Calu3 (cell line): Measurements from ENCODE around the gene HPN. TPM values are rescaled to one million over a fixed set of nuclear protein-coding genes. Genes with fewer than 3 reads are reported as not detected.

Source experiments
- BruUV-seq: library from RNA; stranded (reverse); fragments of 400-500 nt; replicated peaks from 2 replicates; lab custom pipeline; 2021; lab: Mats Ljungman, UMichigan
- CTCF ChIA-PET: fragments of 300-600 bp; sonication (Branson Sonifier 250); formaldehyde crosslinking; loops from one replicate; lab custom pipeline; 2022; ENCODE audit warnings: antibody characterized with exemption; lab: Charles Lee
- DNase-seq: peaks from one replicate; pipeline ENCODE4 v3.0.0; 2022
- H3K27ac Mint-ChIP-seq: one replicate; pipeline ENCODE4 v1.8.0; 2022; ENCODE audit warnings: mixed read lengths; ENCODE audit not compliant: unreplicated experiment
- H3K27me3 Mint-ChIP-seq: one replicate; pipeline ENCODE4 v1.8.0; 2022; ENCODE audit warnings: mixed read lengths; ENCODE audit not compliant: unreplicated experiment
- H3K36me3 Mint-ChIP-seq: one replicate; pipeline ENCODE4 v1.8.0; 2022; ENCODE audit warnings: mild to moderate bottlenecking, moderate library complexity, mixed read lengths; ENCODE audit not compliant: insufficient read depth, unreplicated experiment
- H3K4me1 Mint-ChIP-seq: one replicate; pipeline ENCODE4 v1.8.0; 2022; ENCODE audit warnings: mild to moderate bottlenecking, low read depth, mixed read lengths; ENCODE audit not compliant: unreplicated experiment
- H3K4me3 Mint-ChIP-seq: one replicate; pipeline ENCODE4 v1.8.0; 2022; ENCODE audit warnings: mild to moderate bottlenecking, low read depth, moderate library complexity, mixed read lengths; ENCODE audit not compliant: unreplicated experiment
- H3K9me3 Mint-ChIP-seq: one replicate; pipeline ENCODE4 v1.8.0; 2022; ENCODE audit warnings: low read depth, mixed read lengths; ENCODE audit not compliant: unreplicated experiment
- CTCF ChIP-seq: fragments of 200-600 bp; IDR thresholded peaks from one replicate; pipeline ENCODE4 v1.8.0; 2022; ENCODE audit warnings: antibody characterized with exemption; ENCODE audit not compliant: unreplicated experiment
- intact Hi-C: fragments of 100-400 bp; cut with micrococcal nuclease; formaldehyde crosslinking; loops from one replicate; pipeline ENCODE4 v1.10.0; 2022; ENCODE audit not compliant: unreplicated experiment
- total RNA-seq: library from RNA; stranded (reverse); gene quantifications from 2 replicates; pipeline ENCODE4 v1.2.3, GENCODE V29; 2022

The HPN gene
- total RNA-seq, 1 experiment from 2014 or later: 1.4 TPM

GRCh38 chr19:35063940-35064818 is 22.7 kb downstream of the HPN start:
- no peaks in the 10 kb centered on the region for H3K27me3 Mint-ChIP-seq
- BruUV-seq: no TSS peak
- H3K4me3 Mint-ChIP-seq: no peak overlapping the region
- CTCF ChIA-PET: interaction anchor here (0.6 to 1.0 kb wide), 4 partner anchors 77 to 410 kb away, joined by 3 to 6 read pairs (median 5); no protein-coding TSS in a partner anchor
- H3K36me3 Mint-ChIP-seq: no peaks in the 10 kb centered on the region
- no peaks in the 10 kb centered on the region for H3K9me3 Mint-ChIP-seq
- intact Hi-C loops: loop anchor here (10.0 kb wide), 1 partner anchor 151 kb away; no protein-coding TSS in a partner anchor
- peak overlapping the region; percentile 30 for H3K27ac Mint-ChIP-seq
- peaks cover 30% of the 10 kb centered on the region for H3K4me1 Mint-ChIP-seq
- no peak for TF ChIP-seq CTCF
- peak; percentile 36 for DNase-seq

- no peaks in the 10 kb centered on the region for H3K36me3 Mint-ChIP-seq
- DNase-seq: no peak
- no peak for TF ChIP-seq CTCF
- H3K4me3 Mint-ChIP-seq: no peak overlapping the region
- intact Hi-C loops: loop anchor here (10.0 kb wide), 1 partner anchor 149 kb away; no protein-coding TSS in a partner anchor
- no peaks in the 10 kb centered on the region for H3K9me3 Mint-ChIP-seq
- CTCF ChIA-PET: interaction anchor here (0.7 to 0.9 kb wide), 2 partner anchors 76 to 221 kb away, joined by 3 read pairs; no protein-coding TSS in a partner anchor
- no peaks in the 10 kb centered on the region for H3K27me3 Mint-ChIP-seq
- no TSS peak for BruUV-seq
- peaks cover 34% of the 10 kb centered on the region for H3K4me1 Mint-ChIP-seq
- H3K27ac Mint-ChIP-seq: no peak overlapping the region
Measured at GRCh38 chr19:35065574-35065973, 24.1 kb downstream of the HPN start.

GRCh38 chr19:35066121-35066520 is 24.6 kb downstream of the HPN start:
- H3K4me1 Mint-ChIP-seq: peaks cover 34% of the 10 kb centered on the region
- no peaks in the 10 kb centered on the region for H3K9me3 Mint-ChIP-seq
- H3K27ac Mint-ChIP-seq: no peak overlapping the region
- intact Hi-C loops: loop anchor here (10.0 kb wide), 1 partner anchor 149 kb away; no protein-coding TSS in a partner anchor
- no TSS peak for BruUV-seq
- TF ChIP-seq CTCF: no peak
- H3K4me3 Mint-ChIP-seq: no peak overlapping the region
- no peaks in the 10 kb centered on the region for H3K36me3 Mint-ChIP-seq
- no peak for DNase-seq
- CTCF ChIA-PET: interaction anchor here (1.1 to 2.4 kb wide), 6 partner anchors 8 to 75 kb away, joined by 3 to 31 read pairs (median 10); partner anchors contain the start of gene FXYD3
- no peaks in the 10 kb centered on the region for H3K27me3 Mint-ChIP-seq

- BruUV-seq: no TSS peak
- intact Hi-C loops: loop anchor here (1.0 to 10.0 kb wide), 3 partner anchors 23 to 148 kb away; partner anchors contain the start of gene LGI4
- Mint-ChIP-seq H3K36me3 (no peaks in the 10 kb centered on the region), H3K4me1 (peaks cover 34% of the 10 kb centered on the region), H3K4me3 (no peak overlapping the region), H3K27ac (no peak overlapping the region), H3K9me3 (no peaks in the 10 kb centered on the region), H3K27me3 (no peaks in the 10 kb centered on the region)
- TF ChIP-seq CTCF: peak; percentile 96
- peak; percentile 97 for DNase-seq
- CTCF ChIA-PET: interaction anchor here (0.6 to 2.4 kb wide), 18 partner anchors 8 to 426 kb away, joined by 3 to 31 read pairs (median 4); partner anchors contain the start of genes FXYD3 and LGI4
Measured at GRCh38 chr19:35066691-35067563, 25.4 kb downstream of the HPN start.
